EL (cell line): Measurements from ENCODE around the gene VSIR.

ENCODE experiments used
- DNase-seq: peaks from one replicate; pipeline ENCODE4 v3.0.0-alpha.2; 2016

Gene VSIR

DNA sequence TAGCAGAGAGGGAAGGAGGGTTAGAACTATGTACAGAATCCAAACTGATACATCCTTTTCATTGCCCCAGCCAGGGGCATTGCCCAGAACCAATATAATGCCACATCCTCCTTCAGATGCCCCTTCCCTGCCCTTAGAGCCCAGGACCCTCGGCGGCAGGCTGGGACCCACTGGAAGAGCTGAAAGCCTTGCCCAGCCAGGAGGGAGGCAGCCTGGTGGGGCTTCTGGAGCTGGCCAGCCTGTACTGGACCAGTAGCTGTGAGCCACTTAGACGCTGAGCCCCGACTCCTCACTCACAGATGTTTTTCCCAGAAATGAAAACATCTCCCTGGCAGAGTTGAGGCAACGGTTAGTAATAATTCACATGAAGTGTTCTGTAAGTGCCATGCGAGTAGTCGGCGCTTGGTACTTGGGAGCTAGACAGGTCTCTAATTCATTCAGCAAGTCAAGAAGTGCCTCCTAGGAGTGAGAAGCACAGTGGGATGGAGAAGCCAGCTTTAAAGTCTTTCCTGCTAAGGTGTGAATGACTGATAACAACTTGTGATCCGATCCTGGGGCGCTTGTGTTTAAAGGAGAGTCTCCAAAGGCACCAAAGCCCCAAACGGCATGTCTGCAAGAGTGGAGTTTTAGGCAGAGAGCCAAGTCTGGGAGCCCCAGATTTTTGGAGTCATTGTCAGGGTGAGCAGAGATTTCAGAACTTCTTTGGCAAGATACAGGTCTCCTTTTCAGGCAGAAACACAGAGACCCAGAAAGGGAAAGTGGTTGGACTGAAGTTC is 9.8 kb downstream of the VSIR start:
- no peak for DNase-seq

DNA sequence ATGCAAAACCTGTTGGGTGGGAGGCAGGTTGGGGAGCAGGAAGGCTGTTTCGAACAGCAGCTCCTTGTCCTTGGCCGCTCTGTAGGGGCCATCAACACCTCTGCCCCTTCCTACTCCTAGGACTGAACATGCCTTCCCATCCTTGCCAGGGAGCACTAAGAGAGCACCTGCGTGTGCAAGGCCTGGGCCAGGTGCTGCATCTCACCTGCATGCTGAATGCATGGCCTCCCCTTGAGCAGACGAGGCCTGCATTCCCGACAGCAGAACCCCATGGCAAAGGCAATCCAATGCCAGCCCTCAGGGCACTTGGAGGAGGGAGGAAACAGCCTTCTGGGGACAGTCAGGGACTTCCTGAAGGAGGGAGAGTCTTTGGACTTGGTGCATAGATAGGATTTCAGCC is 11.0 kb downstream of the VSIR start:
- DNase-seq, result no peak

DNA sequence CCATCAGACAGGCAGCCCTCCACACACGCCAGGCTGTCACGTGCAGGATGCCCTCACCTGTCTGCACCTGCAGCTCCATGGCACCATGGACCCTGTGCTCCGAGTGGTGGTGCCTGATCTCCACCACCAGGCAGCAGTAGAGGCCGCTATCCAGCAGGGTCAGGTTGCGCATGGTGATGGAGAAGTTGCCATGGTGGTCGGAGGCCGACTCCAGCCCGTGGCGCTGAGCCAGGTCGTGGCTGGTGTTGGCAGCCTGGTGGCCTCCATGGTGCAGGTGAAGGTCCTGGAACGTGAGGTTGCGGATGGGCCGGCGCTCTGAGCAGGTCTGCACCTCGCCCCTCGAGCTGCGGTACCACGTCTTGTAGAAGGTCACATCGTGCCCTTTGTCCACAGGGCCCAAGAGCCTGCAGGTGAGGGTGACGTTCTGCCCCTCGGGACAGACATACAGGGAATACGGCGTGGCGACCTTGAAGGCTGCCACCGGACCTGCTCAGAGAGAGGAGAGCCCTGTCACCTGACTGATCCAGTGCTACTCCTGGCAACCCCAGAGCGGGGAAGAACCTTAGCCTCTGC is 11.7 kb downstream of the VSIR start:
- DNase-seq, result no peak

DNA sequence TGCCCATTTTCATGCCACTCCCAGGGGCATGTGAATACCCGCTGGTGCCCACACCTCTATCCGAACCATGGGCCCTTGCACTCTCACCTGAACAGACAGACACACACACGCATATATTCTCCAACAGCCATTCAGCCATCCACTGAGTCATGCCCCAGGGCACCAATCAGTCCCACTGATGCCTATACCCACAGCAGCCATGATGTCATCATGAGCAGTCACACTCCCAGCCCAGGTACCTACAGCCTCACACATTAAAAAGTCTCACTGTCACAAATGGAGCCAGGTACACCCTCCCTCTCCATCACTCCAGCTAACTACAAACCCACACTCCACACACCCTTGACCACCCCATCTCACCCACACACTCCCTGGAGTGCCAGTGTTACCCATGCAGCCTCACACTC is 12.2 kb downstream of the VSIR start:
- peak; percentile 33 for DNase-seq

DNA sequence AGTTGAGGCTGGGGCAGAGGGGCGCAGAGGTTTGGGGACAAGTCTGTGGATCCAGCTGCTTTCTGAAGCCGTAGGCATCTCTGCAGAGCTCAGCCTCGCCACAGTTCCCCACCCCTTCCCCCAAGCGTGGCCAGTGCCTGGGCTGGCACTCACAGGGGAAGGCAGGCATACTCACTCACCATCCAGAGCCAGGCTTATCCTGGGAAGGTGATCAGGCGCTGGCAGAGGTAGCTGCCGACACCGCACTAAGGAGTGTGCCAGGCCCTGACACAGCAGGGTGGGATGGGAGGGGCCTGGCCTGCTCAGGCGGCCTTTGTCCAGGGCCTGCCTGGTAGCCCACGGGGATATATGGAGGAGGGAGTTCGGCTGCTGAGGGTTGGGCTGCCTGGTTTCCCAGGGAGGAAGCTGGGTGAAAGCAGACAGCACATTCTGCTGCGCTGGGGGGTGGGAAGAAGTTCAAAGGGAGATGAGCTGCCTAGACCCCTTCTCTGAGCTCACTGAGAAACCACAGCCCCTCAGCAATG is 15.9 kb downstream of the VSIR start:
- DNase-seq, result no peak

DNA sequence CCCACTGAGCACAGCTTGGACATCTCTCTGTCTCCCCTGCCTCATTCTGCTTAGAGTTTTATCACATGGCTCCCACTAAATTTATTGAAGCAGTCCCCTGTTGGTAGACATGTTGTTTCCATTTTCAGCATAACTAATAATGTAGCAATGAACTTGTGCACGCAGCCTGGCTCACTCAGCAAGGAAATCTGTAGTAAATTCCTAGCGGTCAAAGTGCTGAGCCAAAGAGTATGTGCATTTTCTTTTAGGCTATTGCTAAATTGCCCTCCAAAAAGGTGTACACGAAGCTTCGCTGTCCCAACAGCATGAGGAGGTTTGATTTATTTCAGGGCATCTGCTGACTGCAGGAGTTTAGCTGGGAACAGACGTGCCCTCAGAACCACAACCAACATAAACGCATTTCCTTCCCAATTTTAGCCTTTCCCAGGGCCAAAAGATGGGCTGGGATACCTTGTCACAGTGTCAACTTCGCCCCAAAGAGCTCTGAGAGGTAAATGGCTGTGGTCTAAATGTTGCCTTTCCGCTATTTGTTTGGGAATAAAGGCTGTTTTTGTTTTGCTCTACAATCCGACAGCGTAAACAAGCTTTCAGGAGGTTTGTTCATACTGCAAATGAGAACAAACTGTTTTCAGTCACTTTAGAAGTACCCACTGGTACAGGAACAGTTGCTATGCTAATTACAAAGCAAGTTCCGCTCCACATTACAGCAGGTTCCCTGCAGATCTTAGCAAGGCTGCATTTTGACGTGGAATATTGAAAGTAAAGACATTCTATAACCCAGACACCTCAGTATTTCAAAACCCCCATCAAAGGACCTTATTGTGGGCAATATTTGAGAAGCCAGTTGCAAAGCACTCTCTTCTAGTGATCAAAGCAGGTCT is 16.8 kb downstream of the VSIR start:
- no peak for DNase-seq

DNA sequence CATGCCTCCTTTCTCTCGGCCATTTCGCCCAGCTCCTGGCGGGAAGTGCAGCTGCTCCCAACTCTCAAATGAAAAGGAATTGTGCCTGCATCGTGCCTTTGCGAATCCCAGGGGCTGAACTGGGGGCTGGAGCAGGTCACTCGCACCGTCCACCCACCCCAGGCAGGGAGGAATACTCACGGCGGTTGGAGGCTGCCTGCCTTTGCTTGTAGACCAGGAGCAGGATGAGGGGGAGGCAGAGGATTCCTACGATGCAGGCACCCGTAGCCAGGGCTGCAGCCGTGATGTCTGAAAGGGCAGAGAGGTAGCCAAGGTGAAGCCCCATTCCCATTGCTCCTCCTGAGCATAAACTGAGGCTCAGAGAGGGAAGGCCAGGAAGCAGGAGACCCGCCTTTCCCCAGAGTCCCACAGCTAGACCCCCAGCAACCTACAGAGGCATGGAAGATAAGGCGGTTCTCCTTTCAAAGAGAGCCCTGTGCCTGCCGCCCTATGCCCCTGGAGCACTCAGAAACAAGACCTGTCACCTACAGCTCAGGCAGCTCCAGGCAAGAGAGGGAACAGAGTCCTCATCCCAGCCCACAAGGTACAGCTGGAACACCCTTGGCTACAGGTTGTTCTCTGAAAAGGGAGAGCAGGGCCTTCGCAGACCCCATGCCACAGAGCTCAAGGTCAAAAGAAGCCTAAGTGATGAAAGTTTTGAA is 18.0 kb downstream of the VSIR start:
- DNase-seq, result no peak

DNA sequence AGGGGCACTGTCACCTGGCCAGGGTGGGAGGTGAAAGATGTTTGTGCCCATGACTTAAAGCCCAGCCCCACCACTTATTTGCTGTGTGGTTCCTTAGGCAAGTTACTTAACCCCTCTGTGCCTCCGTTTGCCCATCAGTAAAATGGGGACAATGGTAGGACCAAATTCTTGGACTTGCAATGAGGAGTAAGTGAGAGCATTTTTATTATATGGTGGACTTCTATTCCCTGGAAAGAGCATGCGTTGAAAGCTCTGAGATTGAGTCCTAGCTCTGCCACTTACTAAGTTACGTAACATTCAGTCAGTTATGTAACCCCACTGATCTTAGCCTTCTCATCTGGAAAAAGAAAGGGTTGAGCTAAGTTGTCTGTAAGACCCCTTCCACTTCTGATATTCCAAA is 18.8 kb downstream of the VSIR start:
- no peak for DNase-seq

DNA sequence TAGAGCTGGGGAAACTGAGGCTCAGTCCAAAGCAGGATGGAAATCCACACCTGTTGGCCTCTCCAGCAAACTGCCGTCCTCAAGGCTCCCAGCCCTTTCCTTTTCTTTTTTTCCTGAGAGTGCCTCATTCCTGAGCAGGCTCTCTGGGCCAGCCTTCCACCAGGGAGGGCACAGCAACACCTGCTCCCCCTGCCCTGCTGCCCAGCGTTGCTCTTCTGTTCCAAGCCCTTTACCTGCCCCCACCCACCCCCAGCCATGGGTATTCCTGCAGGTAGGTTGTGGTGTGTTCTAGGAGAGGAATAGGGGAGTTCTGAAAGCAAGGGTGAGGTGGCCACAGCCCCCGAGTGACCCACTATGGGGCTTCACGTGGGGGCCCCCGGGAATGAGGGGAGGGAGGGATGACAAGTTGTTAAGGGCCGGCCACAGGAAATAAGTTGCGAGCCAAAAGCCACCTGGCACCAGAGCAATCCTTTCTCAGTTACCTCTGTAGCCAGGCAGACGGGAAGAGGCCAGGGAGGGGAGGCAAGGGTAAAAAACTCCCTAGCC is 19.3 kb downstream of the VSIR start:
- DNase-seq, result no peak

DNA sequence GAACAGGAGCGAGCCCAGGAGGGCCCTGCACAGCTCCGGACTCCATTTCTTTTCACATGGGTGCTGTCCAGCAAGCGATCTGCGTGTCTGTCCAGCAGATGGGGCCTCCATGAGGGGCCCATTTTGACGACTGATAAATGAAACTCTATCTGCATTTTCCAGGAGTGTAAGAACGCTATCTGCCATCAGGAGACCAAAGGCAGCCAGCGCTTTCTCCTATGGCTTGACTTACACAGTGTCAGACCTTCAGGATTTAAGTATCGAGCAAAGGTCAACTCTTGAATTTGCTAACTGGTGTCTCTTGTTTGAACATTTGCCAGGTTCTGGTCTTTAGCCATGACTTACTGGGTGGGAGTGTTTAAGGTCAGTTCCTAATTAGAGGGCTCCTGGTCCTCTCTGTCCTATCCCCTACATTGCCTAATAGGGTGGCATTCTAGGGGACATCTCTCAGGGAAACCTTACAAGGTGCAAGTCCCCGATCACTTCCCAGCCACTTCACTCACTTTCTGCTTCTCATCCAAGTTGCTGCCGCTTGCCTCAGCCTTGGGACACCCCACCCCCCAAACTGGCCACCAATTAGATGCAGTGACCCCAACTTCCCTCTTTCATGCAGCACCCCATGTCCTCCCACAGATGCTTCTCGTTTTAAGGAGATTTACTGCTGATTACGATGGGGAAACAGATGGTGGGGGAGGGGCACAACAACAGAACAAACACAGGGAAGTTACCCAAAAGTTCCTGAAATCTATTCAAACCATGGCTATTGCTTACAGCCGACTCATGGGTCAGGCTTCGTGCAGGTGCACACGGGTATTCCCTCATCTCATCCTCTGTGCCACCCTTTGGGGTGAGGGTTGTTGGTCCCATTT is 20.0 kb downstream of the VSIR start:
- DNase-seq, result no peak

DNA sequence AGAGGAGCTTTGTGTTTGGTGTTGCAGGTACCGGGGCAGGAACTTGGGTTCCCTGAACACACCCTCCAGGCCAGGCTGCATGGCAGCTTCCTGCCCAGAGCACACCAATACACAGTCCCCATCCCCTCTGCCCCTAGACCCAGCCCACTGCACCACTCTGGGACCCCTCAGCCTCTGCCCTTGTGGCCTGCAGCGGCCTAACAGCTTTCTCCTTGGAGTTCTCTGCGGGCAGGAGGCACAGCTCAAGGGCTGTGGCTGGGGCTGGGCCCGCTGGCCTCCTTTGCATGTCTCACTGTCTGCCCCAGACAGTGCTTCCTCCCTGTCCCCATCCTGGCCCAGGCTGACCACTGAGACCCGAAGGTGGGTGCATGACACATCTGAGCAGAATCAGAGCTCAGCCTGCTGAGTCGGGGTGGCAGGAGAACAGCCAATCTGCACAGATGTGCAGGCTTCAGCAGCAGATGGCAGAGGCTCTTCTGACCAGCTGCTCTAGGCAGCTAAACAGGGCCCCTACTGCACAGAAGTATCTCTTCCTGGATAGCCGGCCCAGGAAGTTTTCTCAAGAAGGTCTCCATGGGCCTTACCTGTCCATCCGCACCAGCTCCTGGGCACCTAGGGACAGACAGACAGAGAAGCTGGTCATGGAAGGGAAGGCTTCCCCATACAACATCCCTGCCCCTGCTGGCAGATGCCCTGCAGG is 20.8 kb downstream of the VSIR start:
- DNase-seq, result no peak

DNA sequence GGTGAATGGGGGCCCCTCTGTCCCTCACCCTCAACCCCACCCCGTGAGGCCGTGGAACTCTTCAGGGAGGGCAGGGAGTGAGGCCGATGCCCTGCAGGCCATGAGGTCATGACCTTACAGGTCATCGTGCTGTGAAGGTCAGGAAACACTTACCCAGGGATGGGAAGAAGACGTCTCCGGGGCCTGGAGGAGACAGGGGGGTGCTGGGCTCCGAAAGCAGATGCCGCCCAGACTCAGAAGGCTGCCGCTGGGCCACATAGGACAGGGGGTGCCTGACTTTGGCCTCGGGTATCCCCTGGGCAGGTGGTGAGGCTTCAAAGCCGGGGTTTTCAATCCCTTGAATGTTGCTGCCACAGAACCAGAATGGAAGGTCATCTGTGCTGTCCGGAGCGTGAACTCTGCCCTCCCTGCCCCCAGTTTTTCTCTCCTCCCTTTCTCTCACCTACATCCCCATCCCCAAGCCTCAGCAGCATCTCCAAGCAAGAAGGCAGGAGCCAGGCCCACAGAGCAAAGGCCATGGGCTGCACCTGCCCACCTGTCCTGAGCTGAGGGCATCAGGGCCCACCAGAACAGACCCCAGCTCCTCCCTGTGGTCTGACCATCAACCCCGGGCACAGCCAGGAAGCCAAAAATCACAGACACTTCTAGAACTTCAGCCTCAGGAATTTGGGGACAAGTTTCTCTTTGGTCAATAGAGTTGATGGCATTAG is 21.6 kb downstream of the VSIR start:
- no peak for DNase-seq

DNA sequence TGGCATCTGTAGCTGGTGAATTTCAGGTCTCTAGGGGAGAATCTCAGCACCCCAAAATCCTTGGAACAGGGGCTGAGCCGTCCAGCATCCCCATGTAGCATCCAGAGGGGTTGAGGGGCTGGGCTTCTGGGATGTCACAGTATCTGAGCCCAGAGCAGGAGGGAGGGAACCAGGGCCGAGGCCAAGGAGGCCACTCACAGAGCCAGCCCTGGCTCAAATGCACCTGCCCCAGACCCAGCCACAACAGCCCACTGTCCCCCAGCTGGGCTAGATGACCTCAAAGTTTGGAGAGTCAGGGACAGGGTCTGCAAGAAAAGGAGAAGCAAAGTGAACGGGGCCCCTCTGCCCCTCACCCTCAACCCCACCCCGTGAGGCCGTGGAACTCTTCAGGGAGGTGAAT is 22.3 kb downstream of the VSIR start:
- no peak for DNase-seq

DNA sequence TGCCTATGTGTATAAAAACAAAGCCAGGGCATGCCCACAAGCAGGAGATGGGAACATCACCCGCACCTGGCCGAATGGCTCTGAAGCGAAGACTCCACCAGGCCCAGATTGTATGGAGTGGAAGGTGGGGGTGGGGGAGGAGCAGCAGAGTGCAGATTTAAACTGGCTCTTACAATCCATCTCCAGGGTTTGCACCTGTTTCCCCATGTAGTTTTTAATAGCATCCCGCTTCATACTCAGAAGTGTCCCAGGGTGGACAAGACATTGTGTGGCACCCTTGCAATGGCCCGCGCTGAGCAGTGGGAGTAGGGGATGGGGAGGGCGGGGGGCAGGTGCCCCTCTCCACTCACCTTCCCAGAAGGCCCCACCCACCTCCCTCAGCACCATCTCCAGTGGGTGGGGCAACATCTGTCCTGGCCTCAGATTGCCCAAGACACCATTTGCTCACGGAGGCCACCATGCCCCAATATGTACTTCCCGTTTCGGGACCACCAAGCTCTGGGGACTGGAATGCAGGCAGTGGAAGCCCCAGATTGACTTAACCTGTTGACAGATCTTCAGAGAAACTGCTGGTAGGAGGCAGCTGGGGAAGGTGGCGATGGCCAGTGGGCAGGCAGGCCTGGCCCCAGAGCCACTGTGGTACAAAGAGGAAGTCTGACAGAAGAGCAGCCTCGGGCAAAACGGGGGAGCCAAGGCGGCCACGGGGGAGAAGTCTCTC is 23.0 kb downstream of the VSIR start:
- DNase-seq, result no peak

DNA sequence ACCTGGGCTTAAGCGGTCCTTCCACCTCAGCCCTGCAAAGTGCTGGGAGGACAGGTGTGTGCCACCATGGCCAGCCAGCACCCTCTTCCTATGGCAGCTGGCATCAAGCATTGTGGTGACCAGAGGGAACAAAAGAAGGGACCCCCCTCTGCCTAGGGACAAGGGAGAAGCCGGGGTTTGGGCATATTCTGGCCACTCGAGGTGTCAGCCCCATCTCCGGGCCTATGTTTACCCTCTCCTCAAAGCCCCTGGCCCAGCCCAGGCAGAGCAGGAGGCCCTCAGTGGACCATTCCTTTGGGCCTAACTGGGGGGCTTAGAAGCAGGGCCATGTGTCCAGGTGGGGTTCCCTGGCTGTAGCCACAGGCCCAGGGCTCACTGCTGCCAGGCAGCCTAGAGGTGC is 23.9 kb downstream of the VSIR start:
- DNase-seq, result no peak

DNA sequence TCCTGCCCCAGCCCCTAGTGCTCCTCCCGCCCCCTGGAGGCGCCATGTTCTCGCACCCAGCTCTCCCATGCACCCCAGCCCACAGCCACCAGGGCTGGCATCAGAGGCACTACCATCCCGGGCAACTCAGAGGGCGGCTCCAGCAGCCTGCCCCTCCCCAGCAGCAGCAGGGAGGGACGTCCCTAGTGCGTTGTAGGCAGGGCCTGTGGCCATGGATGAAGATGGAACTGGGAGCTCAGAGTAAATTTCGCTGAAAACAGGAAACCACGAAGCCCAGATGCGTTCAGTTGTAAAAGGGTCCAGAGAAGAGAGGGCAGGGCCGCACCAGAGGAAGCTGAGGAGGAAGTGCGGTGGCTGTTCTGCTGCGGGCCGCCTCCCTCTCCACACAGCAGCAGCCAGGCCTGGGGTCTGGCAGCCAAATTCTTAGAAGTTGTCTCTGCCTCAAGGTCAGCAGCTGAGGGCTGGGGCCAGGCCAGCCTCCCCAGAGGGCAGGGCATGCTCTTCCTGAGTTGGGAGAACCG is 24.6 kb downstream of the VSIR start:
- no peak for DNase-seq

DNA sequence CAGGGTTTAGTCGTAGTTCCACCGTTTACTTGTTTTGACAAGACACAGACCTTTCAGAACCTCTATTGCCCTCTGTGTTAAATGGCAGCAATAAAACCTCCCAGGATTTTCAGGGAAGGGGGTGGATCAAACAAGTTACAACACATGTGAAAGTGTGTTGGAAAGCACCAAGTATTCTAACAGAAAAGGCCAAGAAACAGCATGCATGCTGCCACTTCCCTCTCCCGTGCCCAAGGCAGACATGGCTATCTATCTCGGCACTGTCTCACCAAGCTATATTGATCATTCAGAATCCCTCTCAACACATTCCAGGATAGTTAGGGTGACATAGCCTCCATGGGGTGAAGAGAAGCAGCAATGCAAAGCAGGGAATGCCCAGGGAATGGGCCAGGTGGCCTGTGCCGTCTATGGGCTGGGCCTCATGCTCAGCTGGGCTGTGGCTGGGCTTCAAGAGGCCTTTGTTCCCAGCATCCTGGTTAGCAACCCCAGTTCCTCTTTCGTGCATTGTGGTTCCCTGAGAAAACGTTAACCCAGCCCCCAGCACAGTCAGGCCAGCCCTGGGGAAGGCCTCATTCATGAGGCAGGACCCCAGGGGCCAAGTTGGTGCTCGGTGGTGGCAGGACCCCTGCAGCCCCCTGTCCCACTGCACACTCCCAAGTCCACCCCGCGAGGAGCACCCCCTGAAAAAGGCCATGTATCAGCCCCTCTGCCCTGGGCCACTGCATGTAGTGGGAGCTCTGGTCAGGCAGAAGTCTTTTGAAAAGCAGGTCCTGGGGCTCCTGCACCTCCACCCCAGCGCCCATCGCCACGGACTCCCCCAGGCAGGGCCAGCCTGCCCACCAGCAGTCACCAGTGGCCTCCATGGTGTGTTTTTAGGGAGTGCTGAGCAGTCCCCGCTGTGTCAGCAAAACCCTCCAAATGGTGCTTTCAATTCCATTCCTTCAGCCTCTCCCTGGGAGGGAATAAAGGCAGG is 25.5 kb downstream of the VSIR start:
- DNase-seq, result no peak

DNA sequence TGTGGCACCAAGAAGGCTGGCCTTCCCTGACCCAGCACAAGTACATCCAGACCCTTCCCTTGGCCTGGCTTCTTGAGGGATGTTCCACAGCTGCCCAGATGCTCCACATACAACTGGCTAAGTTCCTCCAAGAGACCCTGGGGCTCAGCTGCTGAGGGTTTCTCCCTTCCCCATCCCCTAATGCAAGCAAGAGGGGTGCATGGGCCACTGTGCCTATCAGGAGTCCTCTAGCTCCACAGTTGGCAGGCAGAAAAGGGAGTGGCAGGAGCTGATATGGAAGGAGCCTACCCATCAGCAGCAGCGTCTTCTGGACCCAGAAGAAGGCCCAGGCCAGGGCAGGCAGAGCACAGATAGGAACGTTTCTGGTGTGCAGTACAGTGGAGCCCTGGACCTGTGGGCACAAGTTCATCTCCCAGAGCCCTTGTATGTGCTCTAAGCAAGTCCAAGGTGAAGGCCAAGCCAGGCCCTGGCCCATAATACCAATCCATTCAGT is 26.2 kb downstream of the VSIR start:
- no peak for DNase-seq
